Neural cell (in vitro differentiated cells): ENCODE data around the gene TOM1. TPM values are rescaled to one million over a fixed set of nuclear protein-coding genes. Genes with fewer than 3 reads are reported as not detected.

Source experiments
- H2AFZ ChIP-seq: fragments of 200-600, 300-800 bp; sonication (generic), shearing (Covaris generic); 2 replicates; pipeline ENCODE4 v1.6.0; 2014; ENCODE audit warnings: low read depth, mild to moderate bottlenecking, antibody characterized with exemption, low read length, moderate library complexity
- H3F3A ChIP-seq: fragments of 200-600 bp; shearing (Covaris generic); 2 replicates; pipeline ENCODE4 v1.6.1; 2016; ENCODE audit warnings: mild to moderate bottlenecking, moderate library complexity, mixed read lengths, antibody characterized with exemption, low read length; ENCODE audit not compliant: insufficient read depth, poor library complexity, severe bottlenecking
- H3K27ac ChIP-seq: fragments of 200-600, 300-800 bp; sonication (generic), shearing (Covaris generic); 2 replicates; pipeline ENCODE4 v1.5.1; 2014; ENCODE audit warnings: mild to moderate bottlenecking, low read length, moderate library complexity
- H3K27me3 ChIP-seq: fragments of 300-800, 200-600 bp; sonication (generic), shearing (Covaris generic); 2 replicates; pipeline ENCODE4 v1.6.0; 2014; ENCODE audit warnings: mild to moderate bottlenecking, low read depth, low read length, moderate library complexity; ENCODE audit not compliant: insufficient read depth
- H3K36me3 ChIP-seq: fragments of 300-800, 200-600 bp; sonication (generic), shearing (Covaris generic); 2 replicates; pipeline ENCODE4 v1.5.1; 2014; ENCODE audit warnings: mild to moderate bottlenecking, antibody characterized with exemption, low read length, moderate library complexity; ENCODE audit not compliant: insufficient read depth
- H3K4me2 ChIP-seq: fragments of 300-800, 200-600 bp; sonication (generic), shearing (Covaris generic); 2 replicates; pipeline ENCODE4 v1.6.0; 2014; ENCODE audit warnings: mild to moderate bottlenecking, low read length
- H3K4me3 ChIP-seq: fragments of 300-800, 200-600 bp; sonication (generic), shearing (Covaris generic); 2 replicates; pipeline ENCODE4 v1.5.1; 2014; ENCODE audit warnings: mild to moderate bottlenecking, low read length, moderate library complexity
- H3K79me2 ChIP-seq: fragments of 200-600 bp; shearing (Covaris generic); replicated peaks from 2 replicates; pipeline ENCODE4 v1.6.0; 2014; ENCODE audit warnings: mild to moderate bottlenecking, low read length, moderate library complexity; ENCODE audit not compliant: insufficient read depth
- H3K9ac ChIP-seq: fragments of 300-800, 200-600 bp; sonication (generic), shearing (Covaris generic); 2 replicates; pipeline ENCODE4 v1.6.1; 2016; ENCODE audit warnings: mild to moderate bottlenecking, low read length, mixed read lengths
- H3K9me2 ChIP-seq: fragments of 200-600 bp; shearing (Covaris generic); 2 replicates; pipeline ENCODE4 v1.6.1; 2016; ENCODE audit warnings: mild to moderate bottlenecking, low read length, mixed read lengths; ENCODE audit not compliant: insufficient read depth
- H3K9me3 ChIP-seq: fragments of 200-600, 300-800 bp; sonication (generic), shearing (Covaris generic); 2 replicates; pipeline ENCODE4 v1.6.1; 2016; ENCODE audit warnings: mild to moderate bottlenecking, mixed run types, low read length, moderate library complexity, mixed read lengths
- H4K20me1 ChIP-seq: fragments of 200-600 bp; shearing (Covaris generic); 2 replicates; pipeline ENCODE4 v1.6.1; 2016; ENCODE audit warnings: mild to moderate bottlenecking, mixed run types; ENCODE audit not compliant: insufficient read depth
- CTCF ChIP-seq: fragments of 450-650 bp; IDR thresholded peaks from 2 replicates; pipeline ENCODE4 v1.5.1; 2014; ENCODE audit warnings: antibody characterized with exemption, mild to moderate bottlenecking, moderate library complexity; ENCODE audit not compliant: poor library complexity, severe bottlenecking
- EP300 ChIP-seq: fragments of 450-650 bp; conservative IDR thresholded peaks from 2 replicates; pipeline ENCODE4 v1.6.1; 2014; ENCODE audit warnings: antibody characterized with exemption, mild to moderate bottlenecking, moderate library complexity; ENCODE audit not compliant: poor library complexity, severe bottlenecking
- EZH2 ChIP-seq: fragments of 200-600, 300-800 bp; shearing (Covaris generic), sonication (generic); IDR thresholded peaks from 2 replicates; pipeline ENCODE4 v1.6.1; 2014; ENCODE audit warnings: antibody characterized with exemption, low read length, borderline replicate concordance, mild to moderate bottlenecking; ENCODE audit not compliant: insufficient read depth, poor library complexity, severe bottlenecking
- MXI1 ChIP-seq: fragments of 450-650 bp; conservative IDR thresholded peaks from 2 replicates; pipeline ENCODE4 v1.6.1; 2014; ENCODE audit warnings: antibody characterized with exemption, mild to moderate bottlenecking; ENCODE audit not compliant: poor library complexity, severe bottlenecking
- POLR2AphosphoS5 ChIP-seq: IDR thresholded peaks from 2 replicates; pipeline ENCODE4 v1.6.1; 2012
- RAD21 ChIP-seq: fragments of 450-650 bp; conservative IDR thresholded peaks from 2 replicates; pipeline ENCODE4 v1.6.1; 2014; ENCODE audit warnings: antibody characterized with exemption, mild to moderate bottlenecking, moderate library complexity
- REST ChIP-seq: IDR thresholded peaks from 2 replicates; pipeline ENCODE4 v1.6.1; 2012; ENCODE audit warnings: borderline replicate concordance
- SMC3 ChIP-seq: fragments of 450-650 bp; conservative IDR thresholded peaks from 2 replicates; pipeline ENCODE4 v1.6.1; 2014; ENCODE audit warnings: antibody characterized with exemption, mild to moderate bottlenecking, moderate library complexity; ENCODE audit not compliant: poor library complexity
- TAF1 ChIP-seq: IDR thresholded peaks from 2 replicates; pipeline ENCODE4 v1.6.1; 2012; ENCODE audit warnings: low read depth
- polyA plus RNA-seq: library from polyadenylated mRNA; depleted of rRNA; stranded (reverse); fragments of >200 nt; gene quantifications from 2 replicates; pipeline ENCODE4 v1.2.3, GENCODE V29; 2014

TOM1 gene
- polyA plus RNA-seq, 1 donor from 2014 or later, result 13.3 TPM

- Histone ChIP-seq H3K9ac (no peak overlapping the region), H3K4me2 (no peak overlapping the region), H3K27ac (no peak overlapping the region), H2AFZ (no peak overlapping the region), H3F3A (no peaks in the 10 kb centered on the region), H3K79me2 (no peaks in the 10 kb centered on the region), H3K27me3 (no peaks in the 10 kb centered on the region), H3K9me2 (no peaks in the 10 kb centered on the region), H3K36me3 (no peaks in the 10 kb centered on the region), H3K9me3 (no peaks in the 10 kb centered on the region), H4K20me1 (no peaks in the 10 kb centered on the region), H3K4me3 (no peak overlapping the region)
- TF ChIP-seq REST (no peak), TAF1 (no peak), EZH2 (no peak), POLR2AphosphoS5 (no peak), SMC3 (no peak), RAD21 (no peak), CTCF (no peak), MXI1 (no peak), EP300 (no peak)
These were observed 92.7 kb downstream of the TOM1 start for GRCh38 chr22:35392357-35392756.

GRCh38 chr22:35393116-35394010 is 93.7 kb downstream of the TOM1 start:
- H3K27me3 ChIP-seq, result no peaks in the 10 kb centered on the region
- no peak overlapping the region for H3K4me3 ChIP-seq
- H3K9me2 ChIP-seq, result no peaks in the 10 kb centered on the region
- no peak overlapping the region for H2AFZ ChIP-seq
- no peaks in the 10 kb centered on the region for H3K9me3 ChIP-seq
- H3K36me3 ChIP-seq, result no peaks in the 10 kb centered on the region
- H3K27ac ChIP-seq, result no peak overlapping the region
- H3K4me2 ChIP-seq, result no peak overlapping the region
- no peaks in the 10 kb centered on the region for H4K20me1 ChIP-seq
- H3K79me2 ChIP-seq, result no peaks in the 10 kb centered on the region
- H3K9ac ChIP-seq, result no peak overlapping the region
- no peak for TF ChIP-seq SMC3
- TF ChIP-seq POLR2AphosphoS5, result no peak
- no peak for TF ChIP-seq EZH2
- TF ChIP-seq EP300, result no peak
- TF ChIP-seq CTCF, result no peak
- no peak for TF ChIP-seq MXI1
- TF ChIP-seq REST, result no peak
- no peak for TF ChIP-seq RAD21
- TF ChIP-seq TAF1, result no peak
- H3F3A ChIP-seq, result no peaks in the 10 kb centered on the region
